ENCODE results near the gene TMTC1.

GRCh38 chr12:29667011-29667410 is 116.7 kb downstream of the TMTC1 start:
- no peak for TF ChIP-seq CTCF (IDR thresholded peaks at IDR 0.05)
- no peak for TF ChIP-seq POLR2A (IDR thresholded peaks at IDR 0.05)
